Measurements from ENCODE around the gene PLAC9.
"Not testable (repeated sequence)": the region's sequence is repeated elsewhere in the genome, so short reads cannot be mapped to it uniquely, and the experiment has no call there.

DNA sequence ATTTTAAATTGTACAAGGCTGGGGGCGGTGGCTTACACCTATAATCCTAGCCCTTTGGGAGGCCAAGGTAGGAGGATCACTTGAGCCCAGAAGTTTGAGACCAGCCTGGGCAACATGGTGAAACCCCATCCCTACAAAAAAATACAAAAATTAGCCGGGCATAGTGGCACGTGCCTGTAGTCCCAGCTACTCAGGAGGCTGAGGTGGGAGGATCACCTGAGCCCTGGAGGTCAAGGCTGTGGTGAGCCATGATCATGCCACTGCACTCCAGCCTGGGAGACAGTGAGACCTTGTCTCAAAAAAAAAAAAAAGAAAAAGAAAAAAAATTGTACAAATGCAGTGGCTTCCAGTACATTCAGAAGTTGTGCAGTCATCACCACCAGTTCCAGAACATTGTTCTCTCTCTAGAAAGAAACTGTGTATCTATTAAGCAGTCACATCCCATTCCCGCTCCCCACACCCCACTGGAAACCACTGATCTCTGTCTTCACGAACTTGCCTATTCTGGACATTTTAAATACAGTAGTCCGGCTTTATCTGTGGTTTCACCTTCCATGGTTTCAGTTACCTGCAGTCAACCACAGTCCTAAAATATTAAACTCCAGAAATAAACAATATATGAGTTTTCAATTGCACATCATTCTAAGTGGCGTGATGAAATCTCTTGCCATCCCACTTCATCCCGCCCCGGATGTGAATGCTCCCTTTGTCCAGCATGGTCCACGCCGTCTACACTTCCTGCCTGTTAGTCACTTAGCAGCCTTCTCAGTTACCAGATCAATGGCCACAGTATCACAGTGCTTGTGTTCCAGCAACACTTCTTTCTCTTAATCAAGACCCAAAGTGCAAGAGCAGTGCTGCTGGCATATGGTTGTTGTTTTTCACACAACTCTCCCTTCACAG is 13.1 kb downstream of the PLAC9 start:
- TF ChIP-seq FOXA1 (IDR thresholded peaks at IDR 0.05); FOXM1 (IDR thresholded peaks at IDR 0.05; ENCODE audit: borderline replicate concordance); TARDBP (IDR thresholded peaks at IDR 0.05); ARNT (IDR thresholded peaks at IDR 0.05); LEF1 (IDR thresholded peaks at IDR 0.05; ENCODE audit: borderline replicate concordance); L3MBTL2 (conservative IDR thresholded peaks at IDR 0.05); HDGF (IDR thresholded peaks at IDR 0.05; ENCODE audit: borderline replicate concordance); SP1 (IDR thresholded peaks at IDR 0.05): not testable (repeated sequence)
